ENCODE data around the gene PDHX.

- TF ChIP-seq NR3C1 (CRISPR knock-in tag; conservative IDR thresholded peaks at IDR 0.05; ENCODE audit: low read depth) (no peak), CTCF (IDR thresholded peaks at IDR 0.05) (no peak), ZNF512 (CRISPR knock-in tag; IDR thresholded peaks at IDR 0.05; ENCODE audit: borderline replicate concordance) (no peak), NFE2L1 (CRISPR knock-in tag; IDR thresholded peaks at IDR 0.05) (no peak), NR1H2 (CRISPR knock-in tag; IDR thresholded peaks at IDR 0.05) (no peak), MAX (CRISPR knock-in tag; IDR thresholded peaks at IDR 0.05) (no peak), CREB1 (CRISPR knock-in tag; IDR thresholded peaks at IDR 0.05) (no peak)
These were observed 124.7 kb downstream of the PDHX start for GRCh38 chr11:35041070-35041554.
